C4-2B (cell line): Measurements from ENCODE around the gene TMEM54.

Experiments
- CTCF ChIP-seq: fragments of 450-650 bp; conservative IDR thresholded peaks from 2 replicates; pipeline ENCODE4 v1.5.1; 2017; ENCODE audit warnings: mild to moderate bottlenecking
- ZFX ChIP-seq: fragments of 450-650 bp; IDR thresholded peaks from 2 replicates; pipeline ENCODE4 v1.6.1; 2017

DNA sequence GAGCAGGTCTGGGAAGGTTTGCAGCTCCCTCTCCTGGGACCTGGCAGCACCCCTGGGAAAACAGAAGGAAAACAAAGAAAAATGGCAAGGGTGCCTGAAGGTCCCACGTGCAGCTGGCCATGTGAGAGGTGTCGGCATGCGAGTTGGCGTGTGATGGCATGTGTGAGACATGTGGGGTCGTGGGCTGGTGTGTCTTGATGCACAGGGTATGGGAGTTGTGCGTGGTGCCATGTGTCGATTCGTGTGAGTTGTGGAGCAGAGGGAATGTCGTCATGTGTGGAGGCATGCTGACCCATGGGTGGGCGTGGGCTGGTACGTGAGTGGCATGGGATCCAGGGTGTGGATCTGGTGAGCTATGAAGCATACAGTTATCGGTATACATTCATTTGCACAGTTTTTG, 13.6 kb downstream of the TMEM54 start:
- TF ChIP-seq CTCF, result no peak
- TF ChIP-seq ZFX, result no peak
